ENCODE results near the gene ALKBH4. TPM values are rescaled to one million over a fixed set of nuclear protein-coding genes. Genes with fewer than 3 reads are reported as not detected.

Gene ALKBH4
- total and polyA plus RNA-seq, 3 donors from 2014 or later: 9.3 to 27.7 (median 26.7) TPM

- no peaks in the 10 kb centered on the region for H3K27me3 ChIP-seq
- no peak overlapping the region for H3K4me3 ChIP-seq
- H3K36me3 ChIP-seq (ENCODE audit: low read depth, missing control alignments): no peaks in the 10 kb centered on the region
- no peak for TF ChIP-seq POLR2A (IDR thresholded peaks at IDR 0.05)
- TF ChIP-seq CTCF (IDR thresholded peaks at IDR 0.05): no peak
- no peaks in the 10 kb centered on the region for H3K4me1 ChIP-seq
- H3K27ac ChIP-seq: no peak overlapping the region
- intact Hi-C loops (cut with DNase I; ENCODE audit: low total_unique reads): no loop called here
- no peaks in the 10 kb centered on the region for H3K9me3 ChIP-seq
- 76 to 79% methylated on average over 6 to 12 of the region's 12 CpGs for WGBS, 2 donors
- DNase-seq: no peak
Measured at GRCh38 chr7:102454468-102454867, 10.2 kb downstream of the ALKBH4 start.

- H3K27ac ChIP-seq: no peak overlapping the region
- no peak overlapping the region for H3K4me3 ChIP-seq
- intact Hi-C loops (cut with DNase I; ENCODE audit: low total_unique reads): no loop called here
- H3K9me3 ChIP-seq: no peaks in the 10 kb centered on the region
- H3K36me3 ChIP-seq (ENCODE audit: low read depth, missing control alignments): no peaks in the 10 kb centered on the region
- 85 to 89% methylated on average over 6 to 7 of the region's 7 CpGs for WGBS, 2 donors
- no peak for DNase-seq
- no peaks in the 10 kb centered on the region for H3K4me1 ChIP-seq
- TF ChIP-seq POLR2A (IDR thresholded peaks at IDR 0.05) (no peak), CTCF (IDR thresholded peaks at IDR 0.05) (no peak)
- no peaks in the 10 kb centered on the region for H3K27me3 ChIP-seq
Measured at GRCh38 chr7:102453319-102453718, 11.3 kb downstream of the ALKBH4 start.

- no peaks in the 10 kb centered on the region for H3K9me3 ChIP-seq
- no peak for DNase-seq
- H3K27ac ChIP-seq: no peak overlapping the region
- H3K27me3 ChIP-seq: no peaks in the 10 kb centered on the region
- intact Hi-C loops (cut with DNase I; ENCODE audit: low total_unique reads): no loop called here
- H3K4me1 ChIP-seq: no peaks in the 10 kb centered on the region
- no peak overlapping the region for H3K4me3 ChIP-seq
- 97 to 100% methylated on average over 6 of the region's 6 CpGs for WGBS, 2 donors
- no peak for TF ChIP-seq CTCF (IDR thresholded peaks at IDR 0.05)
- no peak for TF ChIP-seq POLR2A (IDR thresholded peaks at IDR 0.05)
- no peaks in the 10 kb centered on the region for H3K36me3 ChIP-seq (ENCODE audit: low read depth, missing control alignments)
Measured at GRCh38 chr7:102452451-102452850, 12.2 kb downstream of the ALKBH4 start.

- no peak for DNase-seq
- no peak overlapping the region for H3K4me3 ChIP-seq
- TF ChIP-seq CTCF (IDR thresholded peaks at IDR 0.05) (no peak), POLR2A (IDR thresholded peaks at IDR 0.05) (no peak)
- 70 to 74% methylated on average over 9 to 21 of the region's 23 CpGs for WGBS, 2 donors
- no peaks in the 10 kb centered on the region for H3K4me1 ChIP-seq
- no peaks in the 10 kb centered on the region for H3K36me3 ChIP-seq (ENCODE audit: low read depth, missing control alignments)
- H3K27me3 ChIP-seq: no peaks in the 10 kb centered on the region
- H3K9me3 ChIP-seq: no peaks in the 10 kb centered on the region
- intact Hi-C loops (cut with DNase I; ENCODE audit: low total_unique reads): no loop called here
- no peak overlapping the region for H3K27ac ChIP-seq
Measured at GRCh38 chr7:102451371-102452054, 13.2 kb downstream of the ALKBH4 start.

- intact Hi-C loops (cut with DNase I; ENCODE audit: low total_unique reads): no loop called here
- TF ChIP-seq CTCF (IDR thresholded peaks at IDR 0.05): no peak
- TF ChIP-seq POLR2A (IDR thresholded peaks at IDR 0.05): no peak
- no peaks in the 10 kb centered on the region for H3K27me3 ChIP-seq
- 81 to 84% methylated on average over 6 of the region's 6 CpGs for WGBS, 2 donors
- H3K9me3 ChIP-seq: no peaks in the 10 kb centered on the region
- no peaks in the 10 kb centered on the region for H3K36me3 ChIP-seq (ENCODE audit: low read depth, missing control alignments)
- DNase-seq: no peak
- no peak overlapping the region for H3K27ac ChIP-seq
- H3K4me1 ChIP-seq: no peaks in the 10 kb centered on the region
- H3K4me3 ChIP-seq: no peak overlapping the region
Measured at GRCh38 chr7:102450242-102450641, 14.4 kb downstream of the ALKBH4 start.
